ENCODE measurements around the gene KIF16B. TPM values are rescaled to one million over a fixed set of nuclear protein-coding genes. Genes with fewer than 3 reads are reported as not detected.

KIF16B gene
- total RNA-seq, 1 experiment from 2014 or later = 7.6 TPM

- Mint-ChIP-seq H3K9me3 (peaks cover 26% of the 10 kb centered on the region), H3K4me3 (no peak overlapping the region), H3K27me3 (ENCODE audit: low read depth) (peaks cover 3% of the 10 kb centered on the region; the same call in 1 of the 2 replicates), H3K4me1 (peaks cover 21% of the 10 kb centered on the region), H3K36me3 (peaks cover 24% of the 10 kb centered on the region), H3K27ac (no peak overlapping the region)
- POLR2A ChIA-PET = no interaction called here
- DNase-seq (ENCODE audit: low spot score) (no peak), ATAC-seq (no peak)
- CTCF ChIA-PET = no interaction called here
- TF ChIP-seq ZNF317 (CRISPR knock-in tag; IDR thresholded peaks at IDR 0.05; ENCODE audit: borderline replicate concordance, low read depth) (no peak), E2F4 (CRISPR knock-in tag; IDR thresholded peaks at IDR 0.05; ENCODE audit: borderline replicate concordance, low read depth) (no peak), OVOL2 (CRISPR knock-in tag; IDR thresholded peaks at IDR 0.05; ENCODE audit: borderline replicate concordance) (no peak), SMAD3 (CRISPR knock-in tag; IDR thresholded peaks at IDR 0.05; ENCODE audit: borderline replicate concordance) (no peak), ZNF671 (CRISPR knock-in tag; IDR thresholded peaks at IDR 0.05) (no peak), CTCF (IDR thresholded peaks at IDR 0.05) (no peak), NR2C2 (CRISPR knock-in tag; IDR thresholded peaks at IDR 0.05) (no peak), ZNF416 (CRISPR knock-in tag; IDR thresholded peaks at IDR 0.05) (no peak), NFYB (CRISPR knock-in tag; conservative IDR thresholded peaks at IDR 0.05; ENCODE audit: low read depth) (no peak), ZNF423 (CRISPR knock-in tag; IDR thresholded peaks at IDR 0.05) (no peak), ZNF532 (CRISPR knock-in tag; IDR thresholded peaks at IDR 0.05; ENCODE audit: borderline replicate concordance) (no peak), PREB (CRISPR knock-in tag; IDR thresholded peaks at IDR 0.05; ENCODE audit: borderline replicate concordance) (no peak)
- TF ChIP-seq, protein P1, sequence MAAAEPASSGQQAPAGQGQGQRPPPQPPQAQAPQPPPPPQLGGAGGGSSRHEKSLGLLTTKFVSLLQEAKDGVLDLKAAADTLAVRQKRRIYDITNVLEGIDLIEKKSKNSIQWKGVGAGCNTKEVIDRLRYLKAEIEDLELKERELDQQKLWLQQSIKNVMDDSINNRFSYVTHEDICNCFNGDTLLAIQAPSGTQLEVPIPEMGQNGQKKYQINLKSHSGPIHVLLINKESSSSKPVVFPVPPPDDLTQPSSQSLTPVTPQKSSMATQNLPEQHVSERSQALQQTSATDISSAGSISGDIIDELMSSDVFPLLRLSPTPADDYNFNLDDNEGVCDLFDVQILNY (CRISPR knock-in tag; IDR thresholded peaks at IDR 0.05) = no peak
- TF ChIP-seq, protein P2, sequence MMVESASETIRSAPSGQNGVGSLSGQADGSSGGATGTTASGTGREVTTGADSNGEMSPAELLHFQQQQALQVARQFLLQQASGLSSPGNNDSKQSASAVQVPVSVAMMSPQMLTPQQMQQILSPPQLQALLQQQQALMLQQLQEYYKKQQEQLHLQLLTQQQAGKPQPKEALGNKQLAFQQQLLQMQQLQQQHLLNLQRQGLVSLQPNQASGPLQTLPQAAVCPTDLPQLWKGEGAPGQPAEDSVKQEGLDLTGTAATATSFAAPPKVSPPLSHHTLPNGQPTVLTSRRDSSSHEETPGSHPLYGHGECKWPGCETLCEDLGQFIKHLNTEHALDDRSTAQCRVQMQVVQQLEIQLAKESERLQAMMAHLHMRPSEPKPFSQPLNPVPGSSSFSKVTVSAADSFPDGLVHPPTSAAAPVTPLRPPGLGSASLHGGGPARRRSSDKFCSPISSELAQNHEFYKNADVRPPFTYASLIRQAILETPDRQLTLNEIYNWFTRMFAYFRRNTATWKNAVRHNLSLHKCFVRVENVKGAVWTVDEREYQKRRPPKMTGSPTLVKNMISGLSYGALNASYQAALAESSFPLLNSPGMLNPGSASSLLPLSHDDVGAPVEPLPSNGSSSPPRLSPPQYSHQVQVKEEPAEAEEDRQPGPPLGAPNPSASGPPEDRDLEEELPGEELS (CRISPR knock-in tag; IDR thresholded peaks at IDR 0.05) = no peak
- TF ChIP-seq, protein P3, sequence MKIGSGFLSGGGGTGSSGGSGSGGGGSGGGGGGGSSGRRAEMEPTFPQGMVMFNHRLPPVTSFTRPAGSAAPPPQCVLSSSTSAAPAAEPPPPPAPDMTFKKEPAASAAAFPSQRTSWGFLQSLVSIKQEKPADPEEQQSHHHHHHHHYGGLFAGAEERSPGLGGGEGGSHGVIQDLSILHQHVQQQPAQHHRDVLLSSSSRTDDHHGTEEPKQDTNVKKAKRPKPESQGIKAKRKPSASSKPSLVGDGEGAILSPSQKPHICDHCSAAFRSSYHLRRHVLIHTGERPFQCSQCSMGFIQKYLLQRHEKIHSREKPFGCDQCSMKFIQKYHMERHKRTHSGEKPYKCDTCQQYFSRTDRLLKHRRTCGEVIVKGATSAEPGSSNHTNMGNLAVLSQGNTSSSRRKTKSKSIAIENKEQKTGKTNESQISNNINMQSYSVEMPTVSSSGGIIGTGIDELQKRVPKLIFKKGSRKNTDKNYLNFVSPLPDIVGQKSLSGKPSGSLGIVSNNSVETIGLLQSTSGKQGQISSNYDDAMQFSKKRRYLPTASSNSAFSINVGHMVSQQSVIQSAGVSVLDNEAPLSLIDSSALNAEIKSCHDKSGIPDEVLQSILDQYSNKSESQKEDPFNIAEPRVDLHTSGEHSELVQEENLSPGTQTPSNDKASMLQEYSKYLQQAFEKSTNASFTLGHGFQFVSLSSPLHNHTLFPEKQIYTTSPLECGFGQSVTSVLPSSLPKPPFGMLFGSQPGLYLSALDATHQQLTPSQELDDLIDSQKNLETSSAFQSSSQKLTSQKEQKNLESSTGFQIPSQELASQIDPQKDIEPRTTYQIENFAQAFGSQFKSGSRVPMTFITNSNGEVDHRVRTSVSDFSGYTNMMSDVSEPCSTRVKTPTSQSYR (CRISPR knock-in tag; IDR thresholded peaks at IDR 0.05) = no peak
- TF ChIP-seq, protein P4, sequence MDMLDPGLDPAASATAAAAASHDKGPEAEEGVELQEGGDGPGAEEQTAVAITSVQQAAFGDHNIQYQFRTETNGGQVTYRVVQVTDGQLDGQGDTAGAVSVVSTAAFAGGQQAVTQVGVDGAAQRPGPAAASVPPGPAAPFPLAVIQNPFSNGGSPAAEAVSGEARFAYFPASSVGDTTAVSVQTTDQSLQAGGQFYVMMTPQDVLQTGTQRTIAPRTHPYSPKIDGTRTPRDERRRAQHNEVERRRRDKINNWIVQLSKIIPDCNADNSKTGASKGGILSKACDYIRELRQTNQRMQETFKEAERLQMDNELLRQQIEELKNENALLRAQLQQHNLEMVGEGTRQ (CRISPR knock-in tag; IDR thresholded peaks at IDR 0.05) = no peak
- TF ChIP-seq, protein P5, sequence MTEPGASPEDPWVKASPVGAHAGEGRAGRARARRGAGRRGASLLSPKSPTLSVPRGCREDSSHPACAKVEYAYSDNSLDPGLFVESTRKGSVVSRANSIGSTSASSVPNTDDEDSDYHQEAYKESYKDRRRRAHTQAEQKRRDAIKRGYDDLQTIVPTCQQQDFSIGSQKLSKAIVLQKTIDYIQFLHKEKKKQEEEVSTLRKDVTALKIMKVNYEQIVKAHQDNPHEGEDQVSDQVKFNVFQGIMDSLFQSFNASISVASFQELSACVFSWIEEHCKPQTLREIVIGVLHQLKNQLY (CRISPR knock-in tag; IDR thresholded peaks at IDR 0.05) = no peak
- TF ChIP-seq, protein P6, sequence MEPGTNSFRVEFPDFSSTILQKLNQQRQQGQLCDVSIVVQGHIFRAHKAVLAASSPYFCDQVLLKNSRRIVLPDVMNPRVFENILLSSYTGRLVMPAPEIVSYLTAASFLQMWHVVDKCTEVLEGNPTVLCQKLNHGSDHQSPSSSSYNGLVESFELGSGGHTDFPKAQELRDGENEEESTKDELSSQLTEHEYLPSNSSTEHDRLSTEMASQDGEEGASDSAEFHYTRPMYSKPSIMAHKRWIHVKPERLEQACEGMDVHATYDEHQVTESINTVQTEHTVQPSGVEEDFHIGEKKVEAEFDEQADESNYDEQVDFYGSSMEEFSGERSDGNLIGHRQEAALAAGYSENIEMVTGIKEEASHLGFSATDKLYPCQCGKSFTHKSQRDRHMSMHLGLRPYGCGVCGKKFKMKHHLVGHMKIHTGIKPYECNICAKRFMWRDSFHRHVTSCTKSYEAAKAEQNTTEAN (CRISPR knock-in tag; IDR thresholded peaks at IDR 0.05) = no peak
These were observed 305.7 kb downstream of the KIF16B start for GRCh38 chr20:16267526-16267925.

Data from WTC11 (cell line).